ENCODE measurements around the gene ACP7. TPM values are rescaled to one million over a fixed set of nuclear protein-coding genes. Genes with fewer than 3 reads are reported as not detected.
A peak's percentile ranks its signal among the peaks of the same experiment; 100 is the strongest.

The ACP7 gene
- total and polyA plus RNA-seq, 9 of the 15 experiments (the other 6 are each of a cell fraction or from before 2014, with no cell fraction given) = not detected

DNA sequence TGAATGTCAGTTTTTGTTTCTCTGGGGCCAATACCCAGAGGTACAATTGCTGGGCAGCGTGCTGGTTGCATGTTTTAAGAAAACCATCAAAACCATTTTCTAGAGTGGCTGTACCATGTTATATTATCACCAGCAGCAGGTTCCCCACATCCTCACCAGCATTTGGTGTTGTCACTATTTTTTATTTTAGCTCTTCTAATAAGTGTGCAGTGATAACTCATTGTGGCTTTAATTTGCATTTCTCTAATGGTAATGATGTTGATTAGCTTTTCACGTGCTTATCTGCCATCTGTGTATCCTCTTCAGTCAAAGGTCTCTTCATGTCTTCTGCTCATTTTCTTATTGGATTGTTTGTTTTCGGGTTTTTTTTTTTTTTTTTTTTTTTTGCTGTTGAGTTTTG, 63.3 kb downstream of the ACP7 start:
- POLR2A ChIA-PET = no interaction called here
- in situ Hi-C loops (cut with MboI) = no loop called here
- H3K27ac ChIP-seq (ENCODE audit: extremely low read depth, low read depth, low read length) = no peak overlapping the region
- H2AFZ ChIP-seq (ENCODE audit: low read depth, low read length) = no peak overlapping the region
- peaks cover 10 to 36% of the 10 kb centered on the region in 2 experiments; a peak in 4 of 5 replicates for H3K4me1 ChIP-seq (replicated peaks in 1 of 2; ENCODE audit: control insufficient read depth in 2 of 2, insufficient read depth in 2 of 2, low read length in 2 of 2)
- peaks cover 19% of the 10 kb centered on the region for H4K20me1 ChIP-seq (replicated peaks; ENCODE audit: control insufficient read depth, insufficient read depth, low read length)
- no peak overlapping the region for H3K4me2 ChIP-seq (ENCODE audit: insufficient read depth, low read length)
- no peaks in the 10 kb centered on the region for H3K27me3 ChIP-seq (ENCODE audit: control insufficient read depth in 2 of 2, insufficient read depth in 2 of 2, low read length in 2 of 2)
- ATAC-seq = no peak
- H3K9me1 ChIP-seq (ENCODE audit: control insufficient read depth, insufficient read depth, low read length) = no peaks in the 10 kb centered on the region
- no peaks in the 10 kb centered on the region for H3K9me3 ChIP-seq (replicated peaks; ENCODE audit: control insufficient read depth, insufficient read depth, low read depth, low read length)
- intact Hi-C loops (cut with micrococcal nuclease) = no loop called here
- H3K9ac ChIP-seq (ENCODE audit: insufficient read depth in 1 of 2, low read depth in 2 of 2, low read length in 2 of 2) = no peak overlapping the region
- FAIRE-seq = peak; percentile 52
- H3K79me2 ChIP-seq (ENCODE audit: control insufficient read depth, insufficient read depth, low read length) = peaks cover 48% of the 10 kb centered on the region
- no peak for DNase-seq (ENCODE audit: extremely low read depth in 1 of 4, low spot score in 3 of 4)
- CTCF ChIA-PET (ENCODE audit: low intra/inter-chr PET ratio) = no interaction called here
- no peaks in the 10 kb centered on the region for H3K36me3 ChIP-seq (ENCODE audit: control insufficient read depth, insufficient read depth, low read length)
- WGBS (ENCODE audit: insufficient coverage, low coverage, missing lambda C conversion rate) = 69% methylated on average over 3 of the region's 3 CpGs
- no peak overlapping the region for H3K4me3 ChIP-seq
- BruUV-seq (replicated peaks) = no TSS peak
- peak; percentile 91 for TF ChIP-seq RBM25 (IDR thresholded peaks at IDR 0.05; ENCODE audit: low read depth, low read length, severe bottlenecking)
- no peak for TF ChIP-seq TRIM24 (IDR thresholded peaks at IDR 0.05)
- TF ChIP-seq SAP30 (IDR thresholded peaks at IDR 0.05; ENCODE audit: borderline replicate concordance, insufficient read depth, low read depth, low read length, poor library complexity, severe bottlenecking) = no peak
- no peak for TF ChIP-seq MTF1 (CRISPR knock-in tag; IDR thresholded peaks at IDR 0.05; ENCODE audit: borderline replicate concordance)
- no peak for TF ChIP-seq DDX20 (tag; IDR thresholded peaks at IDR 0.05; ENCODE audit: low read depth)
- TF ChIP-seq, protein P1, sequence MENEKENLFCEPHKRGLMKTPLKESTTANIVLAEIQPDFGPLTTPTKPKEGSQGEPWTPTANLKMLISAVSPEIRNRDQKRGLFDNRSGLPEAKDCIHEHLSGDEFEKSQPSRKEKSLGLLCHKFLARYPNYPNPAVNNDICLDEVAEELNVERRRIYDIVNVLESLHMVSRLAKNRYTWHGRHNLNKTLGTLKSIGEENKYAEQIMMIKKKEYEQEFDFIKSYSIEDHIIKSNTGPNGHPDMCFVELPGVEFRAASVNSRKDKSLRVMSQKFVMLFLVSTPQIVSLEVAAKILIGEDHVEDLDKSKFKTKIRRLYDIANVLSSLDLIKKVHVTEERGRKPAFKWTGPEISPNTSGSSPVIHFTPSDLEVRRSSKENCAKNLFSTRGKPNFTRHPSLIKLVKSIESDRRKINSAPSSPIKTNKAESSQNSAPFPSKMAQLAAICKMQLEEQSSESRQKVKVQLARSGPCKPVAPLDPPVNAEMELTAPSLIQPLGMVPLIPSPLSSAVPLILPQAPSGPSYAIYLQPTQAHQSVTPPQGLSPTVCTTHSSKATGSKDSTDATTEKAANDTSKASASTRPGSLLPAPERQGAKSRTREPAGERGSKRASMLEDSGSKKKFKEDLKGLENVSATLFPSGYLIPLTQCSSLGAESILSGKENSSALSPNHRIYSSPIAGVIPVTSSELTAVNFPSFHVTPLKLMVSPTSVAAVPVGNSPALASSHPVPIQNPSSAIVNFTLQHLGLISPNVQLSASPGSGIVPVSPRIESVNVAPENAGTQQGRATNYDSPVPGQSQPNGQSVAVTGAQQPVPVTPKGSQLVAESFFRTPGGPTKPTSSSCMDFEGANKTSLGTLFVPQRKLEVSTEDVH (IDR thresholded peaks at IDR 0.05; ENCODE audit: low read depth, partially characterized antibody) = no peak
- no peak for TF ChIP-seq COPS2 (conservative IDR thresholded peaks at IDR 0.05)
- TF ChIP-seq, protein P2, sequence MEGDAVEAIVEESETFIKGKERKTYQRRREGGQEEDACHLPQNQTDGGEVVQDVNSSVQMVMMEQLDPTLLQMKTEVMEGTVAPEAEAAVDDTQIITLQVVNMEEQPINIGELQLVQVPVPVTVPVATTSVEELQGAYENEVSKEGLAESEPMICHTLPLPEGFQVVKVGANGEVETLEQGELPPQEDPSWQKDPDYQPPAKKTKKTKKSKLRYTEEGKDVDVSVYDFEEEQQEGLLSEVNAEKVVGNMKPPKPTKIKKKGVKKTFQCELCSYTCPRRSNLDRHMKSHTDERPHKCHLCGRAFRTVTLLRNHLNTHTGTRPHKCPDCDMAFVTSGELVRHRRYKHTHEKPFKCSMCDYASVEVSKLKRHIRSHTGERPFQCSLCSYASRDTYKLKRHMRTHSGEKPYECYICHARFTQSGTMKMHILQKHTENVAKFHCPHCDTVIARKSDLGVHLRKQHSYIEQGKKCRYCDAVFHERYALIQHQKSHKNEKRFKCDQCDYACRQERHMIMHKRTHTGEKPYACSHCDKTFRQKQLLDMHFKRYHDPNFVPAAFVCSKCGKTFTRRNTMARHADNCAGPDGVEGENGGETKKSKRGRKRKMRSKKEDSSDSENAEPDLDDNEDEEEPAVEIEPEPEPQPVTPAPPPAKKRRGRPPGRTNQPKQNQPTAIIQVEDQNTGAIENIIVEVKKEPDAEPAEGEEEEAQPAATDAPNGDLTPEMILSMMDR (IDR thresholded peaks at IDR 0.05 in 2 of 3, conservative IDR thresholded peaks at IDR 0.05 in 1 of 3; ENCODE audit: insufficient read depth in 2 of 3, low read depth in 1 of 3, low read length in 3 of 3) = no peak
- TF ChIP-seq THRAP3 (IDR thresholded peaks at IDR 0.05; ENCODE audit: borderline replicate concordance) = no peak

Data from K562 (cell line).